GM21619 (cell line): ENCODE measurements around the gene FAM3C.

ENCODE experiments used
- ATAC-seq: cut with Tn5 transposase; IDR thresholded peaks from one replicate; pipeline ENCODE4 v1.9.1; 2021; ENCODE audit not compliant: unreplicated experiment

FAM3C gene

DNA sequence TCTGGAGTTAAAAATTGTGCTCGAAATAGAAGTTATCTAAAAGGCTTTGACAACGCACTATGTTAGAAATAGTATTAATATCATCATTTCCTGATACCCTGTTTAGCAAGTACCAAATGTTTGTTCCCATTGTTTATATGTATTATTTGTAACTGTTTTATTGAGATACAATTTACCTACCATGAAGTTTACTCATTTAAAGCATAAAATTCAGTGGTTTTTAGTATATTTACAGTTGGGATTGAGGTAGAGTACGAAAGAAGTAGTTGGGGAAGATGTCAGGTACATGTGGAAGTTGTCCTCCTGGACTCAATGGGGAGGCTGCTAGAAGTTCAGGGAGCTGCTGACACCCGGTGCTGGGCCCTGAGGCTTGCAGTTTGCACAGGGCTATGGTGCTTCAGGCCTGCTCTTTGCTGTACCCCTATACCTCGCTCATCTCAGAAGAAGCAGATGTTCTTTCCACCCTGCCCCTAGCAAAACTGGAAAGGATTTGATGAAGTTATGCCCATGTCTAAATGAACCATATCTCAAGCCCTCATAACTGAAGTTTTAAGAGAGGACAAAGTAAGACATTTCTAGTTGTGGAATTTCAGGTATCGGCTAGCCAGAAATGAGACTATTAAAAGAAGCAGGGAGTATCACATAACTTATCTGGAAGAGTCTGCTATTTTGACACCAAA lies 92.5 kb downstream of the FAM3C start:
- no peak for ATAC-seq

DNA sequence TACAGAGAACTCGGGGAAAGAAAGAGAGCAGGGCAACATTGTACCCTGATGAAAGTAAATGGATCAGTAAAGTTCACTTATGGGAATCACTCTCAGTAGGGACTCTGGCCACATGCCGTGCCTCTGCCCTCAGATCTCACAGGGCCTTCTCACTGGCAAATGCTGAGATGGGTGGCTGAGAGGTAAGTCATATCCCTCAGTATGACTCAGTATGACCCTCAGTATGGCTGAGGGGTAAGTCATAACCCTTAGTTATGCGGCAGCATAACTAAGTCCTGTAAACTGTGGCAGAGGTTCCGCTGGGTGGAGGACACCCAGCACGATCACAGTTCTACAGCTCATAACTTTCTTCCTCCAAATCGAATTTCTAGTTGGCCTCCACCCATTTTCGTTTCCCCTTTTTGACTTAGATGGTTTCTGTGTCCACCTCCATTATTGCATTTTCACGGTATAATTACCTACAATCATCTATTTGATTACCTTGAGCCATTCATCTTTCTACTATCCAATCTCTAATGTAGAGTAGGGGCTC lies 93.8 kb downstream of the FAM3C start:
- ATAC-seq: peak; percentile 92

DNA sequence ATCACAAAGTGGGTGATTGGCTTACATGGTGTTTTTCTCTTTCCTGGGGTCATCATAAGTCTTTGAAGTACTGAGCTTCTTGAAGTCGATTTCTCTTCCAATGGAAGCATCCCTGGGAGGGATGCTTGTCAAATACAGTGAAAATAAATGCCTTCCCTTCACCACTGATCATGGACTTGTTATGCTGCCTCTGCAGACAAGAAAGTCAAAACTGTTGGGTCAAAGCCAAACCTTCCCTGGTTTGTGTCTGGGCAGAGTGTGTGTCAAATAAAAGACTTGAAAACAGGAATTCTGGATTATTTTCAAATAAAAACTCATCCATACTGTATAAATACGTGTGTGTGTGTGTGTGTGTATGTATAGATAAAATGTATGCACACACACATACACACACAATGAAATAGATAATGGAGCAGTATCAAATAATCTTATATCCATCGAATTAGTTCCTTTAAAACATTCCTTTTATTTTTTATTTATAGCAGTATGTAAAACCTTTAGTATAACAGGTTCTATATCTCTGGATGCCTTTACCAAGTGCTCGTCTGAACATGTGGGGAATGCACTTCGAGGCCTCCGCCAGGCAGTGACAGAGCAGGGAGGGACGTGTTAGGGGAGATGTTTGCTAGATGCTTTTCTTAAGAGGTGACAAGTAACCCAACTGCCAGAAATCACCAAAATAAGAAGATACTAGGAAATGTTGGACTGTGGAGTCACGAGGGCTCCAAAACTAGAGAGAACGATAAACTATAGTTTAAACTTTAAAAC lies 94.5 kb downstream of the FAM3C start:
- ATAC-seq: no peak

DNA sequence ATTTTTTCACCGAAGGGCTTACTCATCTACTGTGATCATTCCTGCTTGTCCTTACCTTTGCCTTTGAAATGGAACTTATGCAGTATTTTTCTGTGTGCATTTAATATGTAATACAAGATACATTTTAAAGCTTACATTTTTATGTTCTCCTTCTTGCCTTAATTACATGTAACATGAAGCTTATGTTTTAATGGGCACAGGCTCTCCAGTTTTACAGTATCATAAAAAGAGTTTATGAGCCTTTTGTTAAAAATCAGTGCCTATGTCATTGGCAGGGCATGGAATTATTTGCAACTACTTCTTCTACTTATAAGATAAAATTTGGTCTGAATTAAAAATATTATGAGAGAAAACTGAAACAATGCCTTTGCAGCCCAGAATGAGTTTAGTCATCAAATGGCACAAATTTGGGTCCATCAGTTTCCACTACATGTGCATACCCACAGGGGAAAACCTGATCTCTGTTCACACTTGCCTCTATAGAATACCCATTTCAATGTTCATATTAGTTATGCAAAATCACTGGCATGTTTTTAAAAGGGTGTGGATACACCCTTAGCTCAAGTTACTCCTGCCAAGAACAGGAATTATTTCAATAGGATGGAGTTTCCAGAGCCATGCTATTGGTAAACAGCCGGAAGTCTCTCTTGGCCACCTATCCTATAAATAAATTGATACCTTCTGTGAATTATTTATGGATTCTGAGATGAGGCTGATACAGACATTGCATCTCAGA lies 95.3 kb downstream of the FAM3C start:
- ATAC-seq: no peak
